Stimulated activated effector memory CD8-positive, alpha-beta T cell treated with anti-CD3 and anti-CD28 coated beads, Interleukin-12 subunit alpha, Interleukin-12 subunit beta, amount 100 ng/mL, for 72 hours (primary cell): ENCODE data around the gene ACOX3.
"Not testable (repeated sequence)": the region's sequence is repeated elsewhere in the genome, so short reads cannot be mapped to it uniquely, and the experiment has no call there.

Experiments used
- ATAC-seq: fragments of 150-1000 bp; cut with Tn5 transposase; 2 replicates; pipeline ENCODE4 v1.10.0; 2021
- DNase-seq, 2 donors: peaks; one replicate each; pipeline ENCODE4 v3.0.0; 2021 to 2022; ENCODE audit warnings: low spot score in 2 of 2
- H3K27ac Mint-ChIP-seq: one replicate; pipeline ENCODE4 v1.8.0; 2022; ENCODE audit warnings: mild to moderate bottlenecking, mixed read lengths
- H3K36me3 Mint-ChIP-seq: one replicate; pipeline ENCODE4 v1.8.0; 2022; ENCODE audit warnings: mild to moderate bottlenecking, mixed read lengths
- H3K4me1 Mint-ChIP-seq: one replicate; pipeline ENCODE4 v1.8.0; 2022; ENCODE audit warnings: mixed read lengths
- H3K4me3 Mint-ChIP-seq: one replicate; pipeline ENCODE4 v1.8.0; 2022; ENCODE audit warnings: mild to moderate bottlenecking, mixed read lengths
- H3K9me3 Mint-ChIP-seq: one replicate; pipeline ENCODE4 v1.8.0; 2022; ENCODE audit warnings: mixed read lengths

The ACOX3 gene

DNA sequence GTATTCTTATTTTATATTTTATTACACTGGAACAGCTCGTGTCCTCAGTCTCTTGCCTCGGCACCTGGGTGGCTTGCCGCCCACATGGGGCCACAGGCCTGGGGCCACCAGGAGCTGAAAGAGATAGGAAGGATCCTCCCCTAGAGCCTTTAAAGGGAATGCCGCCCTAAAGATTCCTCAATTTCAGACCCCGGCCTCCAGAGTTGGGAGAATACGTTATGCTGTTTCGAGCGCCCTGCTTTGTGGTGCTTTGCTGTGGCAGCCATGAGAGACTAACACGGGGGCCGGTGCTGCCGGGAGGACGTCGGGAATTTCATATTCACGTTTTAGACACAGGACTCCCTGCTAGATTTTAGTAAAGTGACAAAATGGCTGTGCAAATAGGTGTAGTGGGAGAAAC, 33.2 kb downstream of the ACOX3 start:
- H3K9me3 Mint-ChIP-seq = no peaks in the 10 kb centered on the region
- no peak for ATAC-seq
- no peak overlapping the region for H3K4me3 Mint-ChIP-seq
- H3K27ac Mint-ChIP-seq = no peak overlapping the region
- H3K36me3 Mint-ChIP-seq = peaks cover 82% of the 10 kb centered on the region
- no peak for DNase-seq
- H3K4me1 Mint-ChIP-seq = peaks cover 41% of the 10 kb centered on the region

DNA sequence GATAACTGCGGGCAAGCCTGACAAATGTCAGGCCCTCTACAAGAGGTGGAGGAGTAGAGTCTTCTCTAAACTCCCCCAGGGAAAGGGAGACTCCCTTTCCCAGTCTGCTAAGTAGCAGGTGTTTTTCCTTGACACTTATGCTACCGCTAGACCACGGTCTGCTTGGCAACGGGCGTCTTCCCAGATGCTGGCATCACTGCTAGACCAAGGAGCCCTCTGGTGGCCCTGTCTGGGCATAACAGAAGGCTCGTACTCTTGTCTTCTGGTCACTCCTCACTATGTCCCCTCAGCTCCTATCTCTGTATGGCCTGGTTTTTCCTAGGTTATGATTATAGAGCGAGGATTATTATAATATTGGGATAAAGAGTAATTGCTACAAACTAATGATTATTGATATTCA, 33.6 kb downstream of the ACOX3 start:
- ATAC-seq, H3K4me3 Mint-ChIP-seq, H3K27ac Mint-ChIP-seq, DNase-seq, H3K9me3 Mint-ChIP-seq: not testable (repeated sequence)
- H3K4me1 Mint-ChIP-seq = peaks cover 37% of the 10 kb centered on the region
- peaks cover 77% of the 10 kb centered on the region for H3K36me3 Mint-ChIP-seq

DNA sequence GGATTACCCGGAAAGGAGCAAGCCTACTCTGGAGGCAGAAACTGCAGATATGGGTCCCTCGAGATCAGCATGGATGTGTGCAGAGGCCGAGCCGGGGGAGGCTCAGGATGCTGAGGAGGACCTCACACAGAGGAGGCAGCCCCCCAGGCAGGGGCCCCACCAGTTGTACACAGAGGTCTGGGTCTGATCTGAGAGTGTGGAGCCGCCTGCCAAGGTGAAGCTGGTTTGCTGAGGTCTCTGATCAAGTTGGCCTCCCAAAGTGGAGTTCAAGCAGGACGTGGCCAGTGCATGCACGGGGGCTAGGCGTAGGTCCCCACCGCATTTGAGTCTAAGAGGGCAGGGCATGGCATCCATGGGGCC, 35.0 kb downstream of the ACOX3 start:
- Mint-ChIP-seq H3K27ac (peak overlapping the region; percentile 47), H3K36me3 (peaks cover 70% of the 10 kb centered on the region), H3K9me3 (no peaks in the 10 kb centered on the region)

DNA sequence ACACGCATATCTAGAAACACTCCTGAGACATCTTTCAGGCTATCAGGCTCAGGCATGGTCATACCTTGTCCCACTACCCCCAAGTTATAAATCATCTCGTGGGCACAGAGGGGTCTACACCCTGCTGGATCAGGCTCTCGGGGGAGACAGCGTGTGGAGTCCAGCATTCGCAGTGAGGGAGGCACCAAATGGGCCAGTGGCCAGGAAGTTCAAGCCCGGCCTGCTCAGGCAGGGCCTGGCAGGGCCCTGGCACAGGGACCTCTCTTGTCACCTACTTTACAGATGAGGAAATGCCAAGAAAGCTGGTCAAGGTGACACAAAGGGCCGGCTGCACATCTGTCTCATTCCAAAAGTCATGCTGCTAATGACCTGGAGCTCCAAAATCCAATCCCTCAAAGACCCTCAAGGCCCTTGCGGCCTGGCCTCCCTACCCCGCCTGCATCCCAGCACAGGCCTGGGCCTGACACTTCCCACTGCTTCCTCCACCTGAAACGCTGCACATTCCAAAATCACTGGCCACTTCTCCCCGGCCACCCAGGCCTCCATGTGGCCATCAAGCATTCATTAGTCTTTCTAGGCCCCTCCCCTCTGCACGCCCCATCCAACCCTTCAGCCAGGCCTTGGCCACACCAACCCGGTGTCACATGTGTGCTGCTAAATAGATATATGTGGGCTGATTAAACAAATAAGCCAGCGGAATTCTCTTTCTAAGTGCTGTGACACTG, 35.6 kb downstream of the ACOX3 start:
- Mint-ChIP-seq H3K4me1 (peaks cover 24% of the 10 kb centered on the region), H3K36me3 (peaks cover 69% of the 10 kb centered on the region), H3K9me3 (no peaks in the 10 kb centered on the region), H3K27ac (peak overlapping the region; percentile 47), H3K4me3 (no peak overlapping the region)
- DNase-seq (no peak), ATAC-seq (no peak)

More for the DNA sequence above, 35.0 kb downstream of the ACOX3 start:
- Mint-ChIP-seq H3K4me3 (no peak overlapping the region), H3K4me1 (peaks cover 29% of the 10 kb centered on the region)
- no peak for ATAC-seq
- DNase-seq = no peak

DNA sequence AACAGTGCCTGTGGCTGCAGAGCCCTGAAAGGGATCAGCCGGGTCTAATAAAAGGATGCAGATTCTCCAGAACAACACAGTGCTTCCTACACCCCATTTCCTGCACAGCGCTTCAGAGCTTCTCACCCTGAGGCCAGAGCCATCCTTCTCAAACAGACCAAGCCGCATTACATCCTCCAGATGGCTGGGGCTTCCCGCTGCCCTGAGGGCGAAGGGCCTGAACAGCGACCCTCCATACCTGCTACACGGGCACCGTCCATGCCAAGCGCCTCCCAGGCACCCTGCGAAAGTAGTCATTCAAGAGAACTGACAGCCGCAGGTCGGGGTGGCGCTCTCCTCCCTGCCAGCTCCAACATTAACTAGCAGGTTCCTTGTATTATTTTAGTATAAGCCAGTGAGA, 36.5 kb downstream of the ACOX3 start:
- H3K36me3 Mint-ChIP-seq = peaks cover 66% of the 10 kb centered on the region
- H3K9me3 Mint-ChIP-seq = no peaks in the 10 kb centered on the region
- DNase-seq (no peak), ATAC-seq (no peak)
- peaks cover 14% of the 10 kb centered on the region for H3K4me1 Mint-ChIP-seq
- H3K4me3 Mint-ChIP-seq = no peak overlapping the region
- no peak overlapping the region for H3K27ac Mint-ChIP-seq

DNA sequence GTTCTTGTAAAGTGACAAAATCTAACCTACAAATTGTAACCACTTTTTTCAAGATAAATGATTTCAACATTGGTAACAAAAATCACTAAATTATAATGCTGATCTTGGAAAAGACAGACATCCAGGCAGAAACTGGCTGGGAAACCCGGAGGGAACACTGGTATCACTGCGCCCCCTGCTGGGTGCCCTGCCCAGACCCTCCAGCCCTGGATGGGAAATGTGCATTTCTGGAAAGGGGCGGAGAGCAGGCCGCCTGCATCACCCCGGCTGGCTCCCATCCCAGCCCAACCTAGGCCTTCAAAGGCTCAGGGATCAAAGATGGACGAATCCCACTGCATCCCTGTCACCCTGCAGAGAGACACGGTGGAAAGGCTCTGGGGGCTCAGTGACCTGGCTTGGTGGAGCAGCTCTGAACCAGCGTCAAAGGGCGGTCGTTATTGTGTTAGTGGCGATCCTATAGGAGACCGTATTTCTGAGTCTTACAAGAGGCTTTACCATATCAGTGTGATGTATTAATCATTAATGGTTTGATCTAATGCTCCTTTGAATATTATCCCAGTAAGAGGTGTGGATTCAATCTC, 37.3 kb downstream of the ACOX3 start:
- Mint-ChIP-seq H3K4me3 (no peak overlapping the region), H3K9me3 (no peaks in the 10 kb centered on the region), H3K27ac (peak overlapping the region; percentile 8), H3K36me3 (peaks cover 71% of the 10 kb centered on the region), H3K4me1 (peaks cover 13% of the 10 kb centered on the region)
- ATAC-seq (peak; percentile 51), DNase-seq (peak; percentile 38 to 63)

DNA sequence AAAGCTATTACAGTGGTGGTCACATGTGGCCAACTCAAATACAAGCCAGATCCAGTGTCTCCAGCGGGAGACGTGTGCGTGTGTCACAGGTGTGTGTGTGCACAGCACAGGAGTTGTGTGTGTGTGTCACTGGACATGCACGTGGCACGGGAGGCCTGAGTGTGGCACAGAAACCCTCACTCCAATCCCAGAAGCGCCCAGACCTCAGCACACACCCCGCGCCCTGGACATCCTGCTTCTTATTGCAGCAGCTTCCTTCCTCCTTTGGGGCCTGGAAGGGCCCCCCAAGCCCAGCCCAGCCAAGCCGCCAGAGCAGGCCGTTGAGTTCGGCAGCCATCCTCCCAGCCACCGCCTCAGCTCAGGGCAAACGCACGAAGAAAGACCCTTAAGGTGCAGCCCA, 37.9 kb downstream of the ACOX3 start:
- H3K4me3 Mint-ChIP-seq = no peak overlapping the region
- no peak for DNase-seq
- no peaks in the 10 kb centered on the region for H3K9me3 Mint-ChIP-seq
- peaks cover 71% of the 10 kb centered on the region for H3K36me3 Mint-ChIP-seq
- H3K27ac Mint-ChIP-seq = peak overlapping the region; percentile 8
- ATAC-seq = no peak
- peaks cover 13% of the 10 kb centered on the region for H3K4me1 Mint-ChIP-seq

DNA sequence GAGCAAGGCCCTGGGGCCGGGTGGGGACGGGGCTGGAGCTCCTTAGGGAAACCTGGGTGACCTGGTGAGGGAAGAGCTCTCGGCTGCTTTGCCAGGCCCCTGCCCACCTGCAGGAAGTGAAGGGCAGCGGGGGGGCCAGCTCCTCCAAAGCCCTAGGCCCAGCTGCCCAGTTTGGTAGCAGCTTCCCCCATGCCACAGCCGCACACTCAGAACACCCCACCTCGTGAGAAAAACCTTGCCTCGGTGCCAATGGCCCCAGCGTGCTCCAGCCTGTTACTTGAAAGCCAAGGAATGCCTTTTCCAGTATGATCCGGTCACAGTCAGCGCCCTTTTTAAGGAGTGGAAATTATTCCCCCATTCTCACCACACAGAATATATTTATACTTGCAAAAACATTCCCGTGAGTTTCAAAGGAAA, 38.3 kb downstream of the ACOX3 start:
- H3K4me3 Mint-ChIP-seq = no peak overlapping the region
- no peak for ATAC-seq
- H3K9me3 Mint-ChIP-seq = no peaks in the 10 kb centered on the region
- H3K27ac Mint-ChIP-seq = no peak overlapping the region
- H3K36me3 Mint-ChIP-seq = peaks cover 71% of the 10 kb centered on the region
- DNase-seq = no peak
- peaks cover 13% of the 10 kb centered on the region for H3K4me1 Mint-ChIP-seq

DNA sequence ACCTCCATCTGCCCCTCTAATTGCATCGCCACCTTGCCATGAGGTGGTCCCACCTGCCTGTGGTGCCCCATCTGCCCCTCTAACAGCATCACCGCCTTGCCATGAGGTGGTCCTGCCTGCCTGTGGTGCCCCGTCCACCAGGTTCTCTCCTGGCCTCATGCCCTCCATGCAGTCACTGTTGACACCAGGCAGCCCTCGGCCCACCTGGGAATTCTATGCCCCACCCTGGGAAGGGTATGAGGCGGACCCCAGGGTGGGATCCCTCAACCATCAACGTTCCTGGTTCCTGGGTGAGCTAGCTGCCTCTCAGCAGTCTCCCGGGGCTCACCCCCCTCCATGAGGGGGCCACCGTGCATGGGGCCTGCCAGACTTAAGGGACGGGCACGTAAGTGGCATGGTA, 38.9 kb downstream of the ACOX3 start:
- H3K27ac Mint-ChIP-seq = peak overlapping the region; percentile 74
- peaks cover 13% of the 10 kb centered on the region for H3K4me1 Mint-ChIP-seq
- no peaks in the 10 kb centered on the region for H3K9me3 Mint-ChIP-seq
- no peak overlapping the region for H3K4me3 Mint-ChIP-seq
- ATAC-seq (no peak), DNase-seq (no peak)
- peaks cover 71% of the 10 kb centered on the region for H3K36me3 Mint-ChIP-seq

DNA sequence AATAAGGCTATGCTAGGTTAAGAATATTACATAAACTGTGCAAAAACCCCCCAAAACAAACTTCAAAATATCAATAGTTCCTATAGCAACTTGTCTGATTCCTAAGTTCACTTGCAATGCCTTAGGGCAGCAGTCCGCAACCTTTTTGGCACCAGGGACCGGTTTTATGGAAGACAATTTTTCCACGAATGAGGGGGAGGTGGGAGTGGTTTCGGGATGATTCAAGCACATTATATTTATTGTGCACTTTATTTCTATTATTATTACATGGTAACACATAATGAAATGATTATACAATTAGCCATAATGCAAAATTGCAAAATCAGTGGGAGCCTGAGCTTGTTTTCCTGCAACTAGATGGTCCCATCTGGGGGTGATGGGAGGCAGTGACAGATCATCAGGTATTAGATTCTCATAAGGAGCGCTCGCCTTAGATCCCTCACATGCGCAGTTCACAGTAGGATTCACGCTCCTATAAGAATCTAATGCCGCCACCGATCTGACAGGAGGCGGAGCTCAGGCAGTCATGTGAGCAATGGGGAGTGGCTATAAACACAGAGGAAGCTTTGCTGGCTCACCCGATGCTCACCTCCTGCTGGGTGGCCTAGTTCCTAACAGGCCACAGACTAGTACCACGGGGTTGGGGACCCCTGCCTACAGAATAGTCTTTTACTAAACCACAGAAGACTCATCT, 39.7 kb downstream of the ACOX3 start:
- DNase-seq (no peak), ATAC-seq (no peak)
- Mint-ChIP-seq H3K36me3 (peaks cover 71% of the 10 kb centered on the region), H3K4me3 (no peak overlapping the region), H3K27ac (no peak overlapping the region), H3K9me3 (no peaks in the 10 kb centered on the region), H3K4me1 (peaks cover 6% of the 10 kb centered on the region)

DNA sequence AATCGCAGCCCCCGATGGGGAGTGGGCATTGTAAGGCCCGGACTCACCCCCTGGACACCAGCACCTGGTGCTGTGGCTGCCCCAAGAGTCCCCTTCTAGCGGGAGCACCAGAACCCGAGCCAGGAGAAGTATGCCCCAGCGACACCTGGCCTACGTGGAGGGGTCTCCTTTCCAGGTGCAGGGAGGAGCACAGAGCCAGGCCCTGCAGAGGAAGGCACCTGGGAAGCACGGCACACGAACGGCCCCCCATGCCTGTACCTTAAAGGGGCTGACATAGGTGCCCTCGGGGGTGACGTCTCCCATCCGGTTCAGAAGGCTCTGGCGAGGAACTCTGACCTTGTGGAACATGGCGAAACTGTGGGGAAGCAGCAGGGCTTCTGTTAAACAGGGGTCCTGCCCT, 41.2 kb downstream of the ACOX3 start:
- Mint-ChIP-seq H3K27ac (no peak overlapping the region), H3K9me3 (no peaks in the 10 kb centered on the region), H3K4me1 (peaks cover 6% of the 10 kb centered on the region), H3K4me3 (no peak overlapping the region), H3K36me3 (peaks cover 68% of the 10 kb centered on the region)
- DNase-seq = no peak
- no peak for ATAC-seq

DNA sequence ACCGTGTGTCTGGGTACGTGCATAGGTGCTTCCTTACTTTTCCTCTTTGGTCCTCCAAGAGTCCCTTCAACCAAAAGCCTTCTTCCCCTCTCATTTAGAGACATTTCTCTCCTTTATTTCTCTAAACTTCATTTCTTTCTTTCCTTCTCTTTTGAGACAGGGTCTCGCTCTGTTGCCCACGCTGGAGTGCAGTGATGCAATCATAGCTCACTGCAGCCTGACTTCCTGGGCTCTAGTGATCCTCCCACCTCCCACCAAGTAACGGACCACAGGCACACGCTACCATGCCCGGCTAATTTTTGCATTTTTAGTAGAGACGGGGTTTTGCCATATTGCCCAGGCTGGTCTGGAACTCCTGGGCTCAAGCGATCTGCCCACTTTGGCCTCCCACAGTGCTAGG, 42.2 kb downstream of the ACOX3 start:
- Mint-ChIP-seq H3K27ac (no peak overlapping the region), H3K36me3 (peaks cover 64% of the 10 kb centered on the region), H3K4me1 (peaks cover 14% of the 10 kb centered on the region), H3K9me3 (no peaks in the 10 kb centered on the region), H3K4me3 (no peak overlapping the region)
- ATAC-seq (no peak), DNase-seq (no peak)

DNA sequence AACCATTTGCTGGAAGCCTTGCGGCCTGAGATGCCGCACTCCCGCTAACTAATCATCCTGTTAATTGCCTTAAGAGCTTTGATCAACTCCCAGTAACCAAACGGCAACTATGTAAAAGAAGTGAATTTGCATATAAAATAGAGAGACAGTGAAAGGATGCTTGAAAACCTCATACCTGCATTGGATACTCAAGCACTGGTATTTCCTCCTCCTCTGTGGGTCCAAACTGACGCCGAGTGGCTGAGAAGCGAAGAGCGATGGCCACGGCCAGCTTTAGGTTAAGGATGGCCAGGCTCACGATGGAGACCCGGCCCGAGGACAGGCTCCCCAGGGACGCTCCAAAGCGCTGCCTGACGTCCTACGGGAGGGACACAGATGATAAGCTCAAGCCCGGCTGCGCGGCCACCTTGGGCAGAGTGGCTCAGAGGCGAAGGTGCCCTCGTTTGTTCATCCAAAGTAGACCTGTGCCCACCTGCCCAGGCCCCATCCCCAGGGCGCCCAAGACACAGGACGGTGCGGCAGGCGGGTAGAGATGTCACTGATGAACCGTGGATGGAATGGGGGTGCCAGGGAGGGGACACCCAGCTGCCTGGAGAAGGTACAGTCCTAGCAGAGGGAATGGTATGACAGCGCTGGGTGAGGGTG, 43.6 kb downstream of the ACOX3 start:
- H3K9me3 Mint-ChIP-seq = no peaks in the 10 kb centered on the region
- H3K27ac Mint-ChIP-seq = no peak overlapping the region
- ATAC-seq (no peak), DNase-seq (no peak)
- H3K36me3 Mint-ChIP-seq = peaks cover 70% of the 10 kb centered on the region
- no peak overlapping the region for H3K4me3 Mint-ChIP-seq
- peaks cover 28% of the 10 kb centered on the region for H3K4me1 Mint-ChIP-seq

DNA sequence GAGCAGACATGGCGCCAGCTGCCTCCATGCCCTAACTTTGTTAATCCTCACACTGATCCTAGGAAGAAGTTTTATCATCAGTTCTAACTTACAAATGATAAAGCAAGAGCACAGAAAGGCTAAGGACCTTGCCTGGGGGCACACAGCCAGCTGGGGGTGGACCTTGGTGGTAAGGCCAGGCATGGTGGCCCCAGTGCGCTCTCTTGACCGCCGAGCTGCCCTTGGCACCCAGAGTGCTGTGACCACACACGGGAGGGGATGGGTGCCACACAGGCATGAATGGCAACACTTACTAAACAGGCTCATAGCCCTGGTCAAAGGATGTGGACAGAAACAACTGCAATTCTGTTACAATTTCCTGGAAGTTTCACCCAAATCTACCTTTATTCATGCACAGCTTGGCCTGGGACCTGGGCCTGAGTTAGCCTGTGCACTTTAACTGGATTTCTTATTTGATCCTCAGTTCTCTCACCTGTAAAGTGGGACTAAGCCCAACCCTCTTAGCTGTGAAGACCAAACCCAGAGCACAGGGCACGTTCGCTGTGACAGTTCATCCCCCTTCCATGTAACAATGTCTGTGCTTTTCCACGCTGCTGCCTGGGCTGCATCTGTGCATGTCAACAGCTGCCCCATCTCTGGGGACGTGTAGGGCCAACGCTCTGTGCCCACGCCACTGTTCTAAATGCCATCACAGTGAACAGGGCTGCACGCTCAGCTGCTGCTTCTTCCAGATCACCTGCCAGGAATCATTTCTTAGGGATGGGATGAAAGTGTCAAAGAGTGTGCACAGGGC, 44.8 kb downstream of the ACOX3 start:
- DNase-seq (no peak), ATAC-seq (no peak)
- peaks cover 32% of the 10 kb centered on the region for H3K4me1 Mint-ChIP-seq
- peak overlapping the region; percentile 9 for H3K27ac Mint-ChIP-seq
- H3K9me3 Mint-ChIP-seq = no peaks in the 10 kb centered on the region
- H3K4me3 Mint-ChIP-seq = no peak overlapping the region
- peaks cover 82% of the 10 kb centered on the region for H3K36me3 Mint-ChIP-seq

DNA sequence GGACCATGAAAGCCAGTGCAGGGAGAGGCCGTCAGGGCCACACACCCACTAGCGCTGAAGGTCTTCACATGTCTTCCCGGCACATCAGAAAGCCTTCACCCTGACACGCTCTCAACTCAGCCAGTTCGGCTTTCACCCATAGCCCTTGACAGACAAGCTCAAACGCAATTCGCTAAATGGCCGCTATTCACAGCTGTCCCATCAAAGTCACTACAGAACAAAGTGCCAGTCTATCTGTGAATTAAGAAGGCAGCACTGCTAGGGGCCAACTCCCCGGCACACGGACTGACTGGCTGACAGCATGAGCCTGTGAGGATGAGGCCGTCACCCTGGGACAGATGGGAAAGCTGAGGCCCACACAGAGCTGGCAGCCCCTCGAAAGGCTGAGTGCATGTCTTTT, 45.7 kb downstream of the ACOX3 start:
- ATAC-seq (no peak), DNase-seq (no peak)
- Mint-ChIP-seq H3K27ac (no peak overlapping the region), H3K4me3 (no peak overlapping the region), H3K9me3 (no peaks in the 10 kb centered on the region), H3K36me3 (peaks cover 87% of the 10 kb centered on the region), H3K4me1 (peaks cover 32% of the 10 kb centered on the region)
